Fibroblast of lung (primary cell): ENCODE results near the gene TJP1.

Experiments used
- EZH2 ChIP-seq: IDR thresholded peaks from 2 replicates; pipeline ENCODE4 v1.5.1; 2012; ENCODE audit warnings: low read length, control low read depth, mild to moderate bottlenecking; ENCODE audit errors: missing control alignments
- TF ChIP-seq, protein P1 (sequence below), 2 donors: IDR thresholded peaks in 1 of 2; conservative IDR thresholded peaks in 1 of 2; 1 replicate in 1 of 2; 2 replicates in 1 of 2; pipeline ENCODE4 v1.5.1; 2011 to 2012; ENCODE audit warnings: low read length in 2 of 2, control low read depth in 1 of 2, inconsistent platforms in 1 of 2, low read depth in 1 of 2, mild to moderate bottlenecking in 1 of 2

DNA sequence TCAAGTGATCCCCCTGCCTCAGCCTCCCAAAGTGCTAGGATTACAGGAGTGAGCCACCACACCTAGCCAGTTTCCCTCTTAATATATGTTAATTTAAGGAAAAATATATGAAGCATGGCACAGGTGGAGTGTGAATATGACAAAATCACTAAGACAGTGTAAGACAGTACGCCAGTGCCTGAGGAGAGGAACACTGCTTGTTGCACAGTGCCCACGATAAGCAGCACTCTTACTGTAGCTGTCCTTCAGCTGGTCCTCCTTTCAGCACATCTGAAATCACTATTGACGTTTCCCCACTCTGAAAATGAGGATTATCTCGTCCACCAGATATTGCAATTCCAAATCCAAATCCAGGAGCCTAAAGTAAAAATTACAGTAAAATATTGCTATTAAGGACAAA, 49.3 kb downstream of the TJP1 start:
- TF ChIP-seq, protein P1, sequence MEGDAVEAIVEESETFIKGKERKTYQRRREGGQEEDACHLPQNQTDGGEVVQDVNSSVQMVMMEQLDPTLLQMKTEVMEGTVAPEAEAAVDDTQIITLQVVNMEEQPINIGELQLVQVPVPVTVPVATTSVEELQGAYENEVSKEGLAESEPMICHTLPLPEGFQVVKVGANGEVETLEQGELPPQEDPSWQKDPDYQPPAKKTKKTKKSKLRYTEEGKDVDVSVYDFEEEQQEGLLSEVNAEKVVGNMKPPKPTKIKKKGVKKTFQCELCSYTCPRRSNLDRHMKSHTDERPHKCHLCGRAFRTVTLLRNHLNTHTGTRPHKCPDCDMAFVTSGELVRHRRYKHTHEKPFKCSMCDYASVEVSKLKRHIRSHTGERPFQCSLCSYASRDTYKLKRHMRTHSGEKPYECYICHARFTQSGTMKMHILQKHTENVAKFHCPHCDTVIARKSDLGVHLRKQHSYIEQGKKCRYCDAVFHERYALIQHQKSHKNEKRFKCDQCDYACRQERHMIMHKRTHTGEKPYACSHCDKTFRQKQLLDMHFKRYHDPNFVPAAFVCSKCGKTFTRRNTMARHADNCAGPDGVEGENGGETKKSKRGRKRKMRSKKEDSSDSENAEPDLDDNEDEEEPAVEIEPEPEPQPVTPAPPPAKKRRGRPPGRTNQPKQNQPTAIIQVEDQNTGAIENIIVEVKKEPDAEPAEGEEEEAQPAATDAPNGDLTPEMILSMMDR (conservative IDR thresholded peaks at IDR 0.05 in 1 of 2, IDR thresholded peaks at IDR 0.05 in 1 of 2; ENCODE audit: low read depth in 1 of 2, low read length in 2 of 2): no peak
- no peak for TF ChIP-seq EZH2
